Sciatic nerve (tissue), 2 donors: ENCODE measurements around the gene HOXA3. TPM values are rescaled to one million over a fixed set of nuclear protein-coding genes. Genes with fewer than 3 reads are reported as not detected.
A peak's percentile ranks its signal among the peaks of the same experiment; 100 is the strongest.

ENCODE experiments used
- ATAC-seq: fragments of 200-7000 bp; cut with Tn5 transposase; one replicate; pipeline ENCODE4 v1.9.1; 2020; ENCODE audit warnings: mild to moderate bottlenecking, moderate library complexity
- DNase-seq: peaks from one replicate; pipeline ENCODE4 v3.0.0-alpha.2; 2020; ENCODE audit warnings: low spot score
- intact Hi-C: fragments of 100-400 bp; cut with DNase I; formaldehyde crosslinking; loops from one replicate; pipeline ENCODE4 v1.14.2; 2022
- total RNA-seq: library from RNA; stranded (reverse); fragmentation: NEBNext Ultra II Directional; extraction: Animal tissue kit (Norgen Biotek cat#: 25700); gene quantifications from one replicate; pipeline ENCODE4 v1.2.1, GENCODE V29; 2021
- donor health status: DM: no; HTN: no; CAD: no.
- donor health status: DM: no; HTN: no; CAD: no.

Gene HOXA3
- total RNA-seq, 1 donor from 2014 or later, result 20.9 TPM

- DNase-seq (no peak), ATAC-seq (no peak)
- intact Hi-C loops, result no loop called here
Measured at GRCh38 chr7:27124902-27125689, 27.3 kb downstream of the HOXA3 start.

GRCh38 chr7:27124096-27124901 lies 28.1 kb downstream of the HOXA3 start:
- intact Hi-C loops, result no loop called here
- ATAC-seq, result peak; percentile 6
- DNase-seq, result peak; percentile 61

GRCh38 chr7:27123477-27124053 lies 28.8 kb downstream of the HOXA3 start:
- intact Hi-C loops, result no loop called here
- peak; percentile 4 for ATAC-seq
- DNase-seq, result peak; percentile 56

GRCh38 chr7:27123007-27123476 lies 29.3 kb downstream of the HOXA3 start:
- DNase-seq, result peak; percentile 54
- intact Hi-C loops, result no loop called here
- peak; percentile 68 for ATAC-seq

GRCh38 chr7:27122077-27122910 lies 30.1 kb downstream of the HOXA3 start:
- DNase-seq (peak; percentile 59), ATAC-seq (peak; percentile 48)
- intact Hi-C loops, result no loop called here

GRCh38 chr7:27121684-27122076 lies 30.7 kb downstream of the HOXA3 start:
- DNase-seq, result no peak
- ATAC-seq, result no peak
- intact Hi-C loops, result no loop called here

- DNase-seq (no peak), ATAC-seq (no peak)
- intact Hi-C loops, result no loop called here
Measured at GRCh38 chr7:27119412-27119911, 32.9 kb downstream of the HOXA3 start.

GRCh38 chr7:27118580-27118979 lies 33.8 kb downstream of the HOXA3 start:
- DNase-seq (no peak), ATAC-seq (no peak)
- intact Hi-C loops, result no loop called here

- no peak for DNase-seq
- ATAC-seq, result no peak
- intact Hi-C loops, result no loop called here
Measured at GRCh38 chr7:27117887-27118491, 34.4 kb downstream of the HOXA3 start.

- DNase-seq (no peak), ATAC-seq (peak; percentile 11)
- intact Hi-C loops, result no loop called here
Measured at GRCh38 chr7:27116962-27117886, 35.2 kb downstream of the HOXA3 start.

GRCh38 chr7:27116031-27116961 lies 36.1 kb downstream of the HOXA3 start:
- DNase-seq (peak; percentile 64), ATAC-seq (no peak)
- intact Hi-C loops, result no loop called here

GRCh38 chr7:27115221-27116026 lies 37.0 kb downstream of the HOXA3 start:
- intact Hi-C loops, result no loop called here
- DNase-seq, result peak; percentile 66

GRCh38 chr7:27114881-27115220 lies 37.5 kb downstream of the HOXA3 start:
- no peak for ATAC-seq
- intact Hi-C loops, result no loop called here

More at GRCh38 chr7:27115221-27116026, 37.0 kb downstream of the HOXA3 start:
- no peak for ATAC-seq

GRCh38 chr7:27113991-27114769 lies 38.2 kb downstream of the HOXA3 start:
- peak; percentile 55 for ATAC-seq
- intact Hi-C loops, result no loop called here
- DNase-seq, result peak; percentile 79

More at GRCh38 chr7:27114881-27115220, 37.5 kb downstream of the HOXA3 start:
- no peak for DNase-seq
